ENCODE data around the gene CRYBB2. TPM values are rescaled to one million over a fixed set of nuclear protein-coding genes. Genes with fewer than 3 reads are reported as not detected.
"Not testable (repeated sequence)": the region's sequence is repeated elsewhere in the genome, so short reads cannot be mapped to it uniquely, and the experiment has no call there.

The CRYBB2 gene
- total RNA-seq, 1 donor from 2014 or later = not detected

DNA sequence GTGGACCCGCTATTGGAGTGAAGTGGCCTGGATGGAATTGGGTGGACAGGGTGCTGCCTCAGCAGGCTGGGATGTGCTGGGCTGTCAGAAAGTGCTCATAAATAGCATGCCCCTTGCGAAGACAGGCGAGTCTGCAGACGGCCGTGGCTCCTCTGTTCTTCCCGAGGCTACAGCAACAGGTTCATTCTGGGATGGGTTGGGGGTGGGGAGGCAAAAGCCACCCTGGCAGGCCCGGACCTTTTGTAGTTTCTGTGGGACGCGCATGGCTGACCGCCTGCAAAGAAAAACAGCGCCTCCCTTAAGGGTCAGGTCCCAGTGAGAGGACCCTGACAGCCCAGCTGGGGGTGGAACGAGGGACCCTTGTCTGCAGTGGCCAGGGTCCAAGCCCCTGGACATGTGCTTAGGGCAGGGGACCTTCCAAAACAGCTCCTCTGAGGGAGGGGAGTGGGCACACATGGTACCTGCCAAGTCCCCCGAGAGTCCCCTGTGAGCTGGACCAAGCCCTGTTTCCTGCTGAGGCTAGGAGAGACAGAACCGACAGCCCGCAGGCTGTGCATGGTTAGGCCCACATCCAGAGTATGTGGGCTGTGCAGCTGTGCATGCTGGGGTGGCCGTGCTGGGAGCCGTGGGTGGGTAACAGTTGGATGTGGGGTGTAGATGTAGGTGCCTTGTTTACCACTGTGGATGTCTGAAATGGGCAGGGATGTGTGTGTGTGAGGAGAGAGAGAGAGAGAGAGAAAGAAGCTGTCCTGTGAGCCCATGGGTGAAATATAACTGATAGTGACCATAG is 19.5 kb upstream of the CRYBB2 start, which contains the start of gene CRYBB3:
CRYBB3 (plus strand) TSS at position 128 of the 790 bp plus-strand sequence. CDS start 1,539 bp downstream, outside the sequence.
- DNase-seq (ENCODE audit: low spot score) = no peak

DNA sequence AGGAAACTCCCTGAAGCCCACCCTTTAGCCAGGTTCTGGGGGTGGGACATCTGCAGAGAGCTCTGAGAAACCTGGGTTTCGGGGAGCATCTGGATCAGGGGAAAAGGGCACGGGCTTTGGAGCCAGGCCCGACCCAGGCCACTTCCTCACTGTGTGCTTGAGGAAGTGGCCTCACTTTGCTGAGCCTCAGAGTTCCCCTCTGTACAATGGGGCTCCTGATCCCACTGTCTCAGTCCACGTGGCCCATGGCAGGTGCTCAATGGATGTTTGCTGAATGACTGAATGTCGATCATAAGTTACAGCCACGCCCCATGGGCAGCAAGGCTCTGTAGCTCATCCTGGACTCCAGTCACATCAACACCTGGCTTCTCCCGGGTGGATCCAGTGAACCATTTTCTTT is 18.5 kb upstream of the CRYBB2 start:
- no peak for DNase-seq (ENCODE audit: low spot score)

GRCh38 chr22:25201557-25202273 is 17.7 kb upstream of the CRYBB2 start:
- no peak for DNase-seq (ENCODE audit: low spot score)

DNA sequence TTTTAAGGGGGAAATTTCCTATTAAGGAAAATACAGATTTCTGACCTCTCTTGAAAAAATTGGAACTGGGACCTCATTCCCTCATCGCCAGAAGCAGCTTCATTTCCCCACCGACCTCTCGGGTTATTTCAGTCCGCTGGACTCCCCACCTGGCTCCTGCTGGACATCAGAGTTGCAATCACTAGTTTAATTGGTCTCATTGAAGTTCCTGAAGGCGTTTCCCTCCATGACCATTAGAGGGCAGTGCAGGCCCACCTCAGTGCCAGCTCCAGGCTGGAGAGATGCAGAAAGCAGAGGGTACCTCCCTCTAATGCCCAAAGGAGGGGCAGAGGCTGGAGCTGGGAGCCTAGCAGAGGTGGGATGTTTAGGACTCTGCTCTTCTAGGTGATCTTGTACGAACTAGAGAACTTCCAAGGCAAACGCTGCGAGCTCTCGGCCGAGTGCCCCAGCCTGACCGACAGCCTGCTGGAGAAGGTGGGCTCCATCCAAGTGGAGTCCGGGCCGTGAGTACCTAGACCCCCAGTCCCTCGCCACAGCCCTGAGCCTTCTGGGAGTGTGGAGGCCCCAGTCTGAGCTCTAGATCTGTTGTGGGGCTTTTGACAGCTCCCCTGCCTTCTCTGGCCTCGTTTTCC is 17.0 kb upstream of the CRYBB2 start:
- DNase-seq (ENCODE audit: low spot score) = peak; percentile 58

DNA sequence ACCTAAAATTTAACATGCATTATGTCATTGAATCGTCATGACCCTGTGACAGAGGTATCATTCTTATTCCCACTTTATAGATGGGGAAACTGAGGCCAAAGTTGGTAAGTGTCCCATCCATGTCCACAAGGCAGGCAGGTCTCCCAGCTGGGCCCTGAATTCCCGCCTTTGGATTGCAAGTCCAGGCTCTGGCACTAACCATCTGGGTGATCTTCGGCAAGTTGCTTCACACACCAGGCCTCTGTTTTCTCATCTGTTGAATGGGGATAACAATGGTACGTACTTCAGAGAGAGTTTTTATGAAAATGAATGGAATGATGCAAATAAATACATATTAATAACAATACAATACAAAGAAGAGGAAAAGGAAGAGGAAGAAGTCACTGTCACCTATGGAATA is 16.4 kb upstream of the CRYBB2 start:
- DNase-seq (ENCODE audit: low spot score) = no peak

DNA sequence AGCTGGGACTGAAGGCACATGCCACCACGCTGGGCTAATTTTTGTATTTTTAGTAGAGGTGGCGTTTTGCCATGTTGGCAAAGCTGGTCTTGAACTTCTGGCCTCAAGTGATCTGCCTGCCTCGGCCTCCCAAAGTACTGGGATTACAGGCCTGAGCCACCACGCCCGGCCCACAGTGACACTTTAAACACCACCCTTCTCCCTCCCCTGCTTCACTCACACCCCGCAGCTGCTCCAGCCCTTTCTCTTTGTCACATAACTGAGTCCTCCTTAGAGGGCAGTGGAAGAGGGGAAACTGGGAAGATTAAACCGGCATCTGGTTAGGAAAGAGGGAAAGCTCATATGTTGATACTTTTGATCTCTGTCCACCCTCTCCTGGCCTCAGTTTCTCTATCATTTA is 14.9 kb upstream of the CRYBB2 start:
- not testable (repeated sequence) for DNase-seq (ENCODE audit: low spot score)

DNA sequence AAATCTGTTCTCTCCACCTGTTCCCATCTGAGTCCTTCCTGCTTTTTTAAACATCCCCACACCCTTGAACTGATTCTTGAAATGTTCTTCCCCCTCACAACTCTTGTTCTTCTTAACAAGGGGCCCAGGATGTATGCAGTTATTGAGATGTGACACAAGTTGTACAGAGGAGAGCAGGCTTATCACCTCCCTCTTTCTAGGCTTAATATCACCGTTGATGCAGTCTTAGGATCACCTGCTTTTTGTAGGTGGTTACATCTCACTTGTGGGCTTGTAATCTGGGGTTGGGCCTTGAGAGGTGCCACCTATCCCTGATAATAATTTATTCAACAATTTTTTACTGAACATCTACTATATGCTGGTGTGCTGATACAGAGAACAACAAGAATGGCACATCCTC is 13.6 kb upstream of the CRYBB2 start:
- DNase-seq (ENCODE audit: low spot score) = no peak

DNA sequence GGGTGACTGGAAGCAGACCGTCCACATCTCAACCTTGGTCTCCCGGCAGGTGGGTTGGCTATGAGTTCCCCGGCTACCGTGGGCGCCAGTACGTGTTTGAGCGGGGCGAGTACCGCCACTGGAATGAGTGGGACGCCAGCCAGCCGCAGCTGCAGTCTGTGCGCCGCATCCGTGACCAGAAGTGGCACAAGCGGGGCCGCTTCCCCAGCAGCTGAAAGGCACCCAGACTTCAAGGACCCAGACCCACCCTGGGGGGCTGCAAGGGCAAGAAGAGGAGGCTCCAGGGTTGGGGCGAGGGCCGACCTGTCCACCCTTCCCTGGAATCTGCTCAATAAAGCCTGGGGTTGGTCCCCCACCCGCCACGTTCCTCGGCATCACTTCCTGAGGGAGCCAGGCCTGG is 12.4 kb upstream of the CRYBB2 start:
- DNase-seq (ENCODE audit: low spot score) = no peak

GRCh38 chr22:25207553-25208157 is 11.8 kb upstream of the CRYBB2 start:
- no peak for DNase-seq (ENCODE audit: low spot score)

GRCh38 chr22:25208328-25208727 is 11.1 kb upstream of the CRYBB2 start:
- DNase-seq (ENCODE audit: low spot score) = no peak

DNA sequence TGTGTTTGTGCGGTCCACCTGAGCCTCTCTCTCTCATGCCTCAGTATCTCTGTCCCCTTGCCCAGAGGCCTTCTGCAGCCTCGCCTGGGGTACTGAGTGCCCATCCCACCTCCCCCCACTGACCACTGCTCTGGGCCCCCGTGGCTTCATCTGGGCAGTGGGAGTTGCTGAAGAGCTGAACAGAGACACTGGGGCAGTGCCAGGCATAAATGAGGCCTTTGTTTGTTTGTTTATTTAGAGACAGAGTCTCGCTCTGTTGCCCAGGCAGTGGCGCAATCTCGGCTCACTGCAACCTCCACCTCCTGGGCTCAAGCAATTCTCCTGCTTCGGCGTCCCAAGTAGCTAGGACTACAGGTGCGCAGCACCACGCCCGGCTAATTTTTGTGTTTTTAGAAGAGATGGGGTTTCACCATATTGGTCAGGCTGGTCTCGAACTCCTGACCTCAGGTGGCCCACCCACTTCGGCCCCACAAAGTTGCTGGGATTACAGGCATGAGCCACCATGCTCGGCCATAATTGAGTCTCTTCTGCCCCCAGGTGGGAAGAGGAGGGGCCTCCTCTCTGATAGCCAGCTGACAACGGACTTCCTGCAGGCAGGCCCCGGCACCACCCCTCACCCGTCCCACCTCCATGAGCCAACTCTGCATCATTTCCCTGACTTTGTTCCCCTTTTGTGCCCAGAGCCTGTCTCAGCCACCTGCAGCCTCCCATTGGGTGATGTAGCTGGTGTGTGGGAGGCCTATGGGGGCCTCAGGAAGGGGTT is 10.5 kb upstream of the CRYBB2 start:
- no peak for DNase-seq (ENCODE audit: low spot score)

DNA sequence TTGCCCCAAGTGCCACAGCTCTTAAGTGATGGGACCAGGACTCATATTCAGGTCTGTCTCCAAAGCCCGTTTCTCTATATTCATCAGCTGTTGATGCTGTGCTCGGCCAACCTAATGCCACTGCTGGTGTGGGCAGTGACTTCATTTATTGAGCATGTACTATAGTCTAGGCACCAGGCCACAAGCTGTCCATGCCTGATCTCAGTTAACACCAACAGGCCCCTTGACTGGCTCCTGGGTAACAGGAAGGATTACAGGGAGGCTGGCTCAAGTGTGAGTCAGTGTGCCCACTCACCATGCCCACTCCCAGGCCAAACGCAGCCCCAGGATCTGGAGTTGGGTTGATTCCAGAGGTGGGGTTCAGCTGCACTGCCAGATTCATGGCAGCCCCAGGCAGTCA is 8.6 kb upstream of the CRYBB2 start:
- DNase-seq (ENCODE audit: low spot score) = no peak

GRCh38 chr22:25212337-25212736 is 7.1 kb upstream of the CRYBB2 start:
- no peak for DNase-seq (ENCODE audit: low spot score)

GRCh38 chr22:25213221-25213620 is 6.2 kb upstream of the CRYBB2 start:
- DNase-seq (ENCODE audit: low spot score) = no peak

- DNase-seq (ENCODE audit: low spot score) = no peak
Observed at GRCh38 chr22:25216230-25216629, 3.2 kb upstream of the CRYBB2 start.

DNA sequence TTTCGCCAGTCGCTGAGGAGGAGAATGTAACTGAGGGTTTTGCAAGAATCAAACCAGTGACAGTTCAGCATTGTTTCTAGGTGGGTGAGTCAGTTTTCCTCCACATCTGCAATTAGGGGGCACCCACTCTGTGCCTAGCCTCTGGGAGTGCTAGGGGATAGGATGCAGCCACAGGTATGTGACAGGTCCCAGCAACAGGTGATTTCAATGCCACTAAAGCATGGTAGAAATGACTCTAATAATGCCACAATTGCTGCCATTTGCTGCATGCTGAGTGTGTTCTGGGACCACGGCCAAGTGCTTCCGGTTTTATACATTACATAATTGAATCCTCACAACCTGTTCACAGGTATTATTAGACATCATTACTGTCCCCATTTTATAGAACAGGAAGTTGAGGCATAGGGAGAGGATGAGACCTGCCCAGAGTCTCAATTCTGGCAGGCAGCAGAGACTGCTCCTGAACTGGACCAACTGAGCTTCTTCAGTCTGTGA is 556 bp downstream of the CRYBB2 start:
- DNase-seq (ENCODE audit: low spot score) = no peak

DNA sequence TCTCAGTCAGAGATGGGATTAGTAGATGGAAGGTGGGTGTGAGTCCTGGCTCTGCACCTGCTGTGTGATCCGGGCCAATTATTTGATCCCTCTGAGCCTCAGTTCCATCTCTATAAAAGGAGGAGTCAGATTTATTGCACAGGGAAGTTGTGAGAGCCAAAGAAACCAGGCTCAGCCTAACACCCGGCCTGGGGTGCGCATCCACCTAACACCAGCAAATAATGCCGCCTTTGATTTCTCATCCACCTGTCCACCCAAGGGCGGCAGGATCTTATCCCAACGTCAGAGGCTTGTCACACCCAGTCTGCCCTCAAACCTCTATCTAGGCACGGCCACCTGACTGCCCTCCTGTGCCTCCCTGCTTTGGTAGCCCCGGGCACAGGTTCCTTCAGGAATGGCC is 2.4 kb downstream of the CRYBB2 start:
- no peak for DNase-seq (ENCODE audit: low spot score)

- no peak for DNase-seq (ENCODE audit: low spot score)
Observed at GRCh38 chr22:25223269-25223850, 3.9 kb downstream of the CRYBB2 start.

DNA sequence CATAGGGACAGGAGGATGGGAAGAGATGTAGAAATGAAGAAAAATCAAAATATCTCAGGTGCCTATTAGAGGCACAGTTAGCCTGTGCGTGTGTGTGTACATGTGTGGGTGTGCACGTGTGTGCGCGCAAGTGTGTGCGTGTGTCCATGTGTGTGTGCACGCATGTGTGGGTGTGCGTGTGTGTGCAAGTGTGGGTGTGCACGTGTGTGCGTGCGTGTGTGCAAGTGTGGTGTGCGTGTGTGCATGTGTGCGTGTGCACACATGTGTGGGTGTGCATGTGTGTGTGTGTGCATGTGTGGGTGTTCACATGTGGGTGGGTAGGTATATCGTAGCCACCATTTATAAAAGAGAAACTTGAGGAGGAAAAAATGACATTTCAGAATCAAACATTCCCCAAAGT is 9.4 kb downstream of the CRYBB2 start:
- DNase-seq (ENCODE audit: low spot score) = no peak

- DNase-seq (ENCODE audit: low spot score) = not testable (repeated sequence)
Observed at GRCh38 chr22:25230760-25231159, 11.3 kb downstream of the CRYBB2 start.

DNA sequence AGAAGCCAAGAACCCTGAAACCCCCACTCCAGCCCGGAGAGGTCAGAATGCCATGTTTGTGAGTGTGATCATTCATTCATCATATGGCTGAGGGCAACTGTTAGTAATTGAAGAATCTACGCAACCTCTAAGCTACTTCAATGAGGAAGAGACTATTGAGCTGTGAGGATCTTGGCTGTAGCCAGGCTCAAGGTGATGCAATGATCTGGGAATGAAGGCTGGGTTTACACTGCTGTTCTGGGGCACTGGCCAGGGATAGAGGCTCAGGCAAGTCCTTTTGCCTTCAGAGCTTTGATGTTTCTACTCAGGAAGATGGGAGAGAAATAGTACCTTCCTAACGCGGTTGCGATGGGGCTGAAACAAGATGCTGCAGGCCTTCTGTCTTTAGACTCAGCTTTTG is 12.9 kb downstream of the CRYBB2 start:
- peak; percentile 58 for DNase-seq (ENCODE audit: low spot score)

Measured in umbilical cord (tissue), 2 donors.